Neural crest cell (in vitro differentiated cells): ENCODE data around the gene APBB2. TPM values are rescaled to one million over a fixed set of nuclear protein-coding genes. Genes with fewer than 3 reads are reported as not detected.

Experiments used
- DNase-seq: peaks from one replicate; pipeline ENCODE4 v3.0.0; 2021; ENCODE audit warnings: low read depth, mixed read lengths, low spot score
- H3K27ac Mint-ChIP-seq: one replicate; pipeline ENCODE4 v1.8.0; 2021; ENCODE audit warnings: mild to moderate bottlenecking, mixed read lengths; ENCODE audit not compliant: unreplicated experiment
- H3K27me3 Mint-ChIP-seq: 2 replicates; pipeline ENCODE4 v1.8.0; 2021; ENCODE audit warnings: low read depth, mild to moderate bottlenecking, mixed read lengths
- H3K36me3 Mint-ChIP-seq: 2 replicates; pipeline ENCODE4 v1.8.0; 2021; ENCODE audit warnings: low read depth, mild to moderate bottlenecking, mixed read lengths
- H3K4me1 Mint-ChIP-seq: 2 replicates; pipeline ENCODE4 v1.8.0; 2021; ENCODE audit warnings: mixed read lengths
- H3K4me3 Mint-ChIP-seq: one replicate; pipeline ENCODE4 v1.8.0; 2021; ENCODE audit warnings: mild to moderate bottlenecking, mixed read lengths
- H3K9me3 Mint-ChIP-seq: 2 replicates; pipeline ENCODE4 v1.8.0; 2021; ENCODE audit warnings: mixed read lengths
- CTCF ChIP-seq: fragments of 200-600 bp; sonication (generic); conservative IDR thresholded peaks from 2 replicates; pipeline ENCODE4 v1.5.0; 2021; ENCODE audit warnings: antibody characterized with exemption, mild to moderate bottlenecking
- total RNA-seq: library from RNA; stranded (reverse); gene quantifications from 2 replicates; pipeline ENCODE4 v1.2.1, GENCODE V29; 2021

APBB2 gene
- total RNA-seq, 1 donor from 2014 or later: 68.5 TPM

- Mint-ChIP-seq H3K4me3 (no peak overlapping the region), H3K36me3 (peaks cover 41% of the 10 kb centered on the region), H3K4me1 (no peaks in the 10 kb centered on the region), H3K9me3 (peaks cover 19% of the 10 kb centered on the region), H3K27me3 (no peaks in the 10 kb centered on the region), H3K27ac (no peak overlapping the region)
- TF ChIP-seq CTCF: no peak
- DNase-seq: no peak
Measured at GRCh38 chr4:41029098-41029497, 185.2 kb downstream of the APBB2 start.

- no peaks in the 10 kb centered on the region for H3K27me3 Mint-ChIP-seq
- peaks cover 43% of the 10 kb centered on the region for H3K36me3 Mint-ChIP-seq
Measured at GRCh38 chr4:41028392-41029076, 185.8 kb downstream of the APBB2 start.

GRCh38 chr4:41026971-41027370 lies 187.4 kb downstream of the APBB2 start:
- TF ChIP-seq CTCF: no peak
- Mint-ChIP-seq H3K9me3 (peaks cover 23% of the 10 kb centered on the region), H3K36me3 (peaks cover 47% of the 10 kb centered on the region), H3K4me1 (no peaks in the 10 kb centered on the region), H3K27me3 (no peaks in the 10 kb centered on the region), H3K4me3 (no peak overlapping the region), H3K27ac (no peak overlapping the region)
- no peak for DNase-seq

More at GRCh38 chr4:41028392-41029076, 185.8 kb downstream of the APBB2 start:
- peaks cover 21% of the 10 kb centered on the region for H3K9me3 Mint-ChIP-seq
- DNase-seq: no peak
- H3K4me1 Mint-ChIP-seq: no peaks in the 10 kb centered on the region
- TF ChIP-seq CTCF: no peak
- H3K4me3 Mint-ChIP-seq: no peak overlapping the region
- H3K27ac Mint-ChIP-seq: no peak overlapping the region

- no peak overlapping the region for H3K4me3 Mint-ChIP-seq
- H3K4me1 Mint-ChIP-seq: no peaks in the 10 kb centered on the region
- no peak overlapping the region for H3K27ac Mint-ChIP-seq
- H3K9me3 Mint-ChIP-seq: peaks cover 26% of the 10 kb centered on the region
- no peak for TF ChIP-seq CTCF
- peaks cover 48% of the 10 kb centered on the region for H3K36me3 Mint-ChIP-seq
- no peak for DNase-seq
- H3K27me3 Mint-ChIP-seq: no peaks in the 10 kb centered on the region
Measured at GRCh38 chr4:41025824-41026223, 188.5 kb downstream of the APBB2 start.

- H3K9me3 Mint-ChIP-seq: peaks cover 26% of the 10 kb centered on the region
- no peak overlapping the region for H3K27ac Mint-ChIP-seq
- no peak overlapping the region for H3K4me3 Mint-ChIP-seq
- H3K27me3 Mint-ChIP-seq: no peaks in the 10 kb centered on the region
- TF ChIP-seq CTCF: no peak
- H3K36me3 Mint-ChIP-seq: peaks cover 48% of the 10 kb centered on the region
- no peak for DNase-seq
- H3K4me1 Mint-ChIP-seq: no peaks in the 10 kb centered on the region
Measured at GRCh38 chr4:41024556-41025491, 189.5 kb downstream of the APBB2 start.
